B cell (primary cell): ENCODE data around the gene ITPR2. TPM values are rescaled to one million over a fixed set of nuclear protein-coding genes. Genes with fewer than 3 reads are reported as not detected.
A peak's percentile ranks its signal among the peaks of the same experiment; 100 is the strongest.

Source experiments
- ATAC-seq: fragments of 200-7000 bp; cut with Tn5 transposase; one replicate; pipeline ENCODE4 v1.10.0; 2021; ENCODE audit warnings: low read depth, mild to moderate bottlenecking, moderate number of reproducible peaks, moderate library complexity
- CTCF ChIA-PET: fragments of 350-600 bp; sonication (Branson Sonifier 250); formaldehyde crosslinking; loops from one replicate; lab custom pipeline; 2021; ENCODE audit warnings: antibody characterized with exemption, inconsistent platforms; lab: Charles Lee
- POLR2A ChIA-PET: fragments of 350-600 bp; sonication (Branson Sonifier 250); formaldehyde crosslinking; loops from one replicate; lab custom pipeline; 2021; ENCODE audit warnings: antibody characterized with exemption; lab: Charles Lee
- DNase-seq: peaks from one replicate; pipeline ENCODE4 v3.0.0; 2013
- H2AFZ ChIP-seq: 2 replicates; pipeline ENCODE4 v1.6.1; 2012; ENCODE audit warnings: mild to moderate bottlenecking, low read depth, low read length; ENCODE audit not compliant: insufficient read depth, poor library complexity, severe bottlenecking
- H3K27ac ChIP-seq, 2 donors: 1 replicate in 1 of 2; 2 replicates in 1 of 2; pipeline ENCODE4 v1.5.1; 2012 to 2013; ENCODE audit warnings: low read length in 2 of 2, mild to moderate bottlenecking in 2 of 2, moderate library complexity in 1 of 2
- H3K27me3 ChIP-seq, 4 experiments: fragments of 200-600 bp in 1 of 4; sonication (generic) in 1 of 4; replicated peaks in 1 of 4; 1 replicate in 2 of 4; 2 replicates in 2 of 4; pipeline versions ENCODE4 v1.6.1 to v1.7.0; 2013 to 2016; ENCODE audit warnings: low read length in 3 of 4, mild to moderate bottlenecking in 2 of 4, mixed read lengths in 1 of 4, moderate library complexity in 1 of 4; ENCODE audit not compliant: insufficient read depth in 4 of 4, control insufficient read depth in 3 of 4; ENCODE audit errors: control extremely low read depth in 1 of 4
- H3K36me3 ChIP-seq, 2 experiments: replicated peaks in 1 of 2; 1 replicate in 1 of 2; 2 replicates in 1 of 2; pipeline versions ENCODE4 v1.6.1 to v1.7.1; 2013; ENCODE audit warnings: low read length in 1 of 2; ENCODE audit not compliant: insufficient read depth in 2 of 2, control insufficient read depth in 1 of 2; ENCODE audit errors: control extremely low read depth in 1 of 2, extremely low read depth in 1 of 2
- H3K4me1 ChIP-seq, 2 donors: fragments of 200-600 bp in 1 of 2; sonication (generic) in 1 of 2; 1 replicate in 1 of 2; 2 replicates in 1 of 2; pipeline versions ENCODE4 v1.5.1 to v1.6.1; 2013 to 2017; ENCODE audit warnings: low read length in 2 of 2; ENCODE audit not compliant: control insufficient read depth in 2 of 2, insufficient read depth in 2 of 2
- H3K4me2 ChIP-seq: replicated peaks from 2 replicates; pipeline ENCODE3; 2012; ENCODE audit warnings: mild to moderate bottlenecking, low read depth, low read length; ENCODE audit not compliant: poor library complexity, severe bottlenecking
- H3K4me3 ChIP-seq, 5 experiments: fragments of 200-600 bp in 1 of 5; sonication (generic) in 1 of 5; 1 replicate in 3 of 5; 2 replicates in 2 of 5; pipeline versions ENCODE4 v1.5.1 to v1.7.0; 2011 to 2016; ENCODE audit warnings: low read length in 4 of 5, mild to moderate bottlenecking in 4 of 5, low read depth in 2 of 5, control low read depth in 1 of 5, moderate library complexity in 1 of 5; ENCODE audit not compliant: insufficient read depth in 1 of 5; ENCODE audit errors: control extremely low read depth in 1 of 5, extremely low read depth in 1 of 5
- H3K79me2 ChIP-seq: fragments of 200-600 bp; sonication (generic); one replicate; pipeline ENCODE4 v1.6.0; 2016; ENCODE audit warnings: low read length; ENCODE audit not compliant: control insufficient read depth, insufficient read depth
- H3K9ac ChIP-seq: fragments of 200-600 bp; sonication (generic); 2 replicates; pipeline ENCODE4 v1.6.1; 2017; ENCODE audit warnings: mild to moderate bottlenecking, low read length, moderate library complexity
- H3K9me3 ChIP-seq, 3 donors: one replicate each; pipeline versions ENCODE4 v1.6.1 to v1.7.1; 2013; ENCODE audit warnings: low read length in 2 of 3; ENCODE audit not compliant: control insufficient read depth in 2 of 3, insufficient read depth in 1 of 3; ENCODE audit errors: control extremely low read depth in 1 of 3
- H4K20me1 ChIP-seq: 2 replicates; pipeline ENCODE4 v1.6.0; 2012; ENCODE audit warnings: mild to moderate bottlenecking, low read length; ENCODE audit not compliant: insufficient read depth, control insufficient read depth, poor library complexity, severe bottlenecking
- H3K27ac Mint-ChIP-seq: one replicate; pipeline ENCODE4 v1.8.0; 2021; ENCODE audit warnings: mixed read lengths
- H3K27me3 Mint-ChIP-seq: one replicate; pipeline ENCODE4 v1.8.0; 2021; ENCODE audit warnings: mixed read lengths
- H3K4me1 Mint-ChIP-seq: one replicate; pipeline ENCODE4 v1.8.0; 2021; ENCODE audit warnings: mixed read lengths
- H3K4me3 Mint-ChIP-seq: one replicate; pipeline ENCODE4 v1.8.0; 2021; ENCODE audit warnings: mixed read lengths
- H3K9me3 Mint-ChIP-seq: one replicate; pipeline ENCODE4 v1.8.0; 2022; ENCODE audit warnings: mixed read lengths; ENCODE audit not compliant: insufficient read depth
- EZH2 ChIP-seq: IDR thresholded peaks from 2 replicates; pipeline ENCODE4 v1.6.1; 2012; ENCODE audit warnings: borderline replicate concordance, low read depth, mild to moderate bottlenecking, moderate library complexity, low read length; ENCODE audit not compliant: insufficient read depth, poor library complexity, severe bottlenecking
- WGBS: methylation state at CpG from one replicate; pipeline ENCODE4 v1.1.5; 2013; ENCODE audit warnings: missing lambda C conversion rate; ENCODE audit not compliant: insufficient coverage; 5-methylcytosine and 5-hydroxymethylcytosine counted together
- intact Hi-C: fragments of 100-400 bp; cut with micrococcal nuclease; formaldehyde crosslinking; loops from one replicate; pipeline ENCODE4 v1.10.0; 2022
- polyA plus RNA-seq: library from polyadenylated mRNA; depleted of rRNA; stranded (reverse); fragments of >200 nt; gene quantifications from 2 replicates; pipeline ENCODE4 v1.2.3, GENCODE V29; 2012
- total RNA-seq, 2 donors: library from RNA; stranded (reverse); fragments of 120-200 nt in 1 of 2; gene quantifications; 1 replicate in 1 of 2; 2 replicates in 1 of 2; pipeline versions ENCODE4 v1.2.3 to v1.2.4, GENCODE V29; 2013 to 2022
- TF ChIP-seq, protein P1 (sequence below): fragments of 200-600 bp; IDR thresholded peaks from one replicate; pipeline ENCODE4 v1.8.0; 2022; ENCODE audit warnings: antibody characterized with exemption, mild to moderate bottlenecking

The ITPR2 gene
- total and polyA plus RNA-seq, 2 donors (not counting 1 experiment from before 2014, with no cell fraction given), result 4.3 to 113 TPM

DNA sequence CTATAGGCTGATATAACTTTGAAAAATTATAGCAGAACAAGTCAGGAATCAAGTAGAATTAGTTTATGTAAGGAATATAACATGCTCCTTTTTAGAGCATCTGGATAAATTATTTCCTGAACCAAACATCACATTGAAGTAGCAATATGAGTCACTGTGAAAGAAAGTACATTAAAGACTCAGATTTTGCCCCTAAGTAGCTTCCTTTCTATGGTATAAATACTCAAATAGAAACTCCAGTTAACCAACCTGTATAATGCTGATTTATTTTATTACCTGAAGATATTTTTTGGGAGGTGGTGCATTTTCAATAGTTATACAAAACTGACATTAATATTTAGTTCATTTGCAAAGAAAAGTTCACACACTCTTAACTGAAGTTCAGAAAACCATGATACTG is 312.1 kb downstream of the ITPR2 start:
- no peak for DNase-seq
- peaks cover 0 to 10% (median 4%) of the 10 kb centered on the region in 3 donors for H3K9me3 ChIP-seq
- POLR2A ChIA-PET, result no interaction called here
- no peak overlapping the region for H3K9ac ChIP-seq
- H3K4me2 ChIP-seq, result no peak overlapping the region
- no peak overlapping the region for H3K27ac ChIP-seq
- Mint-ChIP-seq H3K4me1 (peaks cover 12% of the 10 kb centered on the region), H3K27ac (no peak overlapping the region), H3K27me3 (no peaks in the 10 kb centered on the region), H3K4me3 (no peak overlapping the region), H3K9me3 (peaks cover 8% of the 10 kb centered on the region)
- ATAC-seq, result no peak
- intact Hi-C loops, result no loop called here
- no peaks in the 10 kb centered on the region for H3K27me3 ChIP-seq
- CTCF ChIA-PET, result interaction anchor here (0.9 to 7.3 kb wide), 4 partner anchors 9 to 399 kb away, joined by 3 to 58 read pairs (median 4); no protein-coding TSS in a partner anchor
- H2AFZ ChIP-seq, result no peak overlapping the region
- H3K4me3 ChIP-seq, result no peak overlapping the region
- TF ChIP-seq EZH2, result no peak
- TF ChIP-seq, protein P1, sequence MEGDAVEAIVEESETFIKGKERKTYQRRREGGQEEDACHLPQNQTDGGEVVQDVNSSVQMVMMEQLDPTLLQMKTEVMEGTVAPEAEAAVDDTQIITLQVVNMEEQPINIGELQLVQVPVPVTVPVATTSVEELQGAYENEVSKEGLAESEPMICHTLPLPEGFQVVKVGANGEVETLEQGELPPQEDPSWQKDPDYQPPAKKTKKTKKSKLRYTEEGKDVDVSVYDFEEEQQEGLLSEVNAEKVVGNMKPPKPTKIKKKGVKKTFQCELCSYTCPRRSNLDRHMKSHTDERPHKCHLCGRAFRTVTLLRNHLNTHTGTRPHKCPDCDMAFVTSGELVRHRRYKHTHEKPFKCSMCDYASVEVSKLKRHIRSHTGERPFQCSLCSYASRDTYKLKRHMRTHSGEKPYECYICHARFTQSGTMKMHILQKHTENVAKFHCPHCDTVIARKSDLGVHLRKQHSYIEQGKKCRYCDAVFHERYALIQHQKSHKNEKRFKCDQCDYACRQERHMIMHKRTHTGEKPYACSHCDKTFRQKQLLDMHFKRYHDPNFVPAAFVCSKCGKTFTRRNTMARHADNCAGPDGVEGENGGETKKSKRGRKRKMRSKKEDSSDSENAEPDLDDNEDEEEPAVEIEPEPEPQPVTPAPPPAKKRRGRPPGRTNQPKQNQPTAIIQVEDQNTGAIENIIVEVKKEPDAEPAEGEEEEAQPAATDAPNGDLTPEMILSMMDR, result no peak
- H3K4me1 ChIP-seq, result peaks cover 5 to 6% of the 10 kb centered on the region in 2 donors
- no peaks in the 10 kb centered on the region for H4K20me1 ChIP-seq
- no peaks in the 10 kb centered on the region for H3K79me2 ChIP-seq
- no peaks in the 10 kb centered on the region for H3K36me3 ChIP-seq

DNA sequence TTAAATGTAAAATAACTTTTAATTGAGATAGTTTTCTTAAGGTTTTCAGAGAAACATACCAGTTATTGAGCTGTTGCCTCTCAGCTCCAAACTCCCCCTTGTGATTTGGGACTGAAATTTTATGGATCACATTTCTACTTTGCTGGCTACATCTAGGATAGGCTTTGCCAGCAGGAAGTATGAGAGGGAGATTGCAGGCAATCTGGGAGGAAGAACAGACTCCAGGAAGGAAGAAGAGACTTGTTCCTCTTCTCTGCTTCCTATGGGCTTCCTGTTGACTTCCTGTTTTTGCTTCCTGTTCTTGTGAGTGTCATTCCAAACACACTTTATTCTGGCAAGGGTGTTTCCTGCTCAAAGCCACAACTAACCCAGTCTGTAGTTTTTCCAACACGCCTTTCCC is 312.9 kb downstream of the ITPR2 start:
- Mint-ChIP-seq H3K27me3 (no peaks in the 10 kb centered on the region), H3K27ac (peak overlapping the region; percentile 21), H3K4me1 (peaks cover 12% of the 10 kb centered on the region), H3K4me3 (no peak overlapping the region), H3K9me3 (peaks cover 4% of the 10 kb centered on the region)
- intact Hi-C loops, result no loop called here
- H3K79me2 ChIP-seq, result no peaks in the 10 kb centered on the region
- no peak overlapping the region for H3K4me2 ChIP-seq
- no peak overlapping the region for H3K27ac ChIP-seq
- POLR2A ChIA-PET, result no interaction called here
- 67% methylated on average over 1 of the region's 1 CpG for WGBS
- no peaks in the 10 kb centered on the region for H3K27me3 ChIP-seq
- CTCF ChIA-PET, result interaction anchor here (1.5 to 7.3 kb wide), 2 partner anchors 96 to 399 kb away, joined by 3 to 58 read pairs; no protein-coding TSS in a partner anchor
- no peak for ATAC-seq
- H4K20me1 ChIP-seq, result no peaks in the 10 kb centered on the region
- no peak overlapping the region for H3K4me3 ChIP-seq
- H2AFZ ChIP-seq, result no peak overlapping the region
- no peak overlapping the region for H3K9ac ChIP-seq
- H3K36me3 ChIP-seq, result no peaks in the 10 kb centered on the region
- DNase-seq, result peak; percentile 7
- peaks cover 0 to 3% (median 0%) of the 10 kb centered on the region in 3 donors for H3K9me3 ChIP-seq
- peaks cover 5 to 6% of the 10 kb centered on the region in 2 donors for H3K4me1 ChIP-seq
- no peak for TF ChIP-seq EZH2
- TF ChIP-seq, protein P1, result no peak
